Measurements from ENCODE around the gene GNAL. TPM values are rescaled to one million over a fixed set of nuclear protein-coding genes. Genes with fewer than 3 reads are reported as not detected.

GNAL gene
- total RNA-seq, 1 experiment from 2014 or later = 28.4 TPM

GRCh38 chr18:11887328-11888128, 198.5 kb downstream of the GNAL start:
- Mint-ChIP-seq H3K27ac (ENCODE audit: unreplicated experiment) (peak overlapping the region; percentile 78), H3K27me3 (ENCODE audit: insufficient read depth, unreplicated experiment) (no peaks in the 10 kb centered on the region), H3K9me3 (ENCODE audit: unreplicated experiment) (no peaks in the 10 kb centered on the region), H3K36me3 (ENCODE audit: insufficient read depth, unreplicated experiment) (peaks cover 48% of the 10 kb centered on the region), H3K4me1 (ENCODE audit: low read depth, unreplicated experiment) (peaks cover 34% of the 10 kb centered on the region), H3K4me3 (ENCODE audit: unreplicated experiment) (peak overlapping the region; percentile 12)
- TF ChIP-seq CTCF (IDR thresholded peaks at IDR 0.05; ENCODE audit: insufficient read depth in 1 of 2, low read depth in 1 of 2, low read length in 1 of 2, severe bottlenecking in 1 of 2, unreplicated experiment in 1 of 2) = no peak
- ChIA-PET CTCF (interaction anchor here (0.5 to 1.3 kb wide), 6 partner anchors 37 to 160 kb away, joined by 3 to 6 read pairs (median 4); no protein-coding TSS in a partner anchor), POLR2A (interaction anchor here (0.6 to 1.6 kb wide), 4 partner anchors 37 to 93 kb away, joined by 3 to 17 read pairs (median 5); no protein-coding TSS in a partner anchor)
- intact Hi-C loops (cut with micrococcal nuclease; ENCODE audit: unreplicated experiment) = loop anchor here (1.0 to 5.0 kb wide), 5 partner anchors 21 to 93 kb away; partner anchors contain the start of genes CHMP1B, IMPA2 and MPPE1
- Histone ChIP-seq H3K4me3 (ENCODE audit: low read depth, low read length) (no peak overlapping the region), H3K9me3 (no peaks in the 10 kb centered on the region), H3K36me3 (ENCODE audit: control insufficient read depth, insufficient read depth, low read length) (no peaks in the 10 kb centered on the region), H3K4me1 (peaks cover 54% of the 10 kb centered on the region), H3K27me3 (replicated peaks; ENCODE audit: control insufficient read depth, insufficient read depth, low read length) (no peaks in the 10 kb centered on the region)
- BruUV-seq (replicated peaks) = no TSS peak
- DNase-seq = peak; percentile 82 to 89

GRCh38 chr18:11888726-11889125, 199.7 kb downstream of the GNAL start:
- H3K9me3 ChIP-seq = no peaks in the 10 kb centered on the region
- no peaks in the 10 kb centered on the region for H3K27me3 ChIP-seq (replicated peaks; ENCODE audit: control insufficient read depth, insufficient read depth, low read length)
- Mint-ChIP-seq H3K9me3 (ENCODE audit: unreplicated experiment) (no peaks in the 10 kb centered on the region), H3K36me3 (ENCODE audit: insufficient read depth, unreplicated experiment) (peaks cover 60% of the 10 kb centered on the region), H3K27ac (ENCODE audit: unreplicated experiment) (peak overlapping the region; percentile 78), H3K4me3 (ENCODE audit: unreplicated experiment) (no peak overlapping the region), H3K27me3 (ENCODE audit: insufficient read depth, unreplicated experiment) (no peaks in the 10 kb centered on the region), H3K4me1 (ENCODE audit: low read depth, unreplicated experiment) (peaks cover 28% of the 10 kb centered on the region)
- intact Hi-C loops (cut with micrococcal nuclease; ENCODE audit: unreplicated experiment) = loop anchor here (5.0 kb wide), 1 partner anchor 36 kb away; the partner anchor contains the start of gene CHMP1B
- no peak overlapping the region for H3K4me3 ChIP-seq (ENCODE audit: low read depth, low read length)
- no peak for TF ChIP-seq CTCF (IDR thresholded peaks at IDR 0.05; ENCODE audit: insufficient read depth in 1 of 2, low read depth in 1 of 2, low read length in 1 of 2, severe bottlenecking in 1 of 2, unreplicated experiment in 1 of 2)
- no peaks in the 10 kb centered on the region for H3K36me3 ChIP-seq (ENCODE audit: control insufficient read depth, insufficient read depth, low read length)
- ChIA-PET CTCF (no interaction called here), POLR2A (no interaction called here)
- no TSS peak for BruUV-seq (replicated peaks)
- DNase-seq = no peak
- peaks cover 46% of the 10 kb centered on the region for H3K4me1 ChIP-seq

- ChIA-PET CTCF (no interaction called here), POLR2A (no interaction called here)
- Mint-ChIP-seq H3K36me3 (ENCODE audit: insufficient read depth, unreplicated experiment) (peaks cover 61% of the 10 kb centered on the region), H3K4me3 (ENCODE audit: unreplicated experiment) (no peak overlapping the region), H3K27me3 (ENCODE audit: insufficient read depth, unreplicated experiment) (no peaks in the 10 kb centered on the region), H3K4me1 (ENCODE audit: low read depth, unreplicated experiment) (peaks cover 27% of the 10 kb centered on the region), H3K27ac (ENCODE audit: unreplicated experiment) (no peak overlapping the region), H3K9me3 (ENCODE audit: unreplicated experiment) (no peaks in the 10 kb centered on the region)
- H3K36me3 ChIP-seq (ENCODE audit: control insufficient read depth, insufficient read depth, low read length) = no peaks in the 10 kb centered on the region
- BruUV-seq (replicated peaks) = no TSS peak
- intact Hi-C loops (cut with micrococcal nuclease; ENCODE audit: unreplicated experiment) = loop anchor here (5.0 kb wide), 1 partner anchor 37 kb away; the partner anchor contains the start of gene CHMP1B
- TF ChIP-seq CTCF (IDR thresholded peaks at IDR 0.05; ENCODE audit: insufficient read depth in 1 of 2, low read depth in 1 of 2, low read length in 1 of 2, severe bottlenecking in 1 of 2, unreplicated experiment in 1 of 2) = no peak
- no peaks in the 10 kb centered on the region for H3K9me3 ChIP-seq
- H3K4me3 ChIP-seq (ENCODE audit: low read depth, low read length) = no peak overlapping the region
- no peaks in the 10 kb centered on the region for H3K27me3 ChIP-seq (replicated peaks; ENCODE audit: control insufficient read depth, insufficient read depth, low read length)
- H3K4me1 ChIP-seq = peaks cover 46% of the 10 kb centered on the region
- no peak for DNase-seq
These were observed 200.2 kb downstream of the GNAL start for GRCh38 chr18:11889284-11889683.

Data from Caco-2 (cell line).